22Rv1 (cell line): ENCODE results near the gene U2SURP.

Experiments
- ZFX ChIP-seq: fragments of 450-650 bp; IDR thresholded peaks from 2 replicates; pipeline ENCODE4 v1.6.1; 2017; ENCODE audit warnings: antibody characterized with exemption, borderline replicate concordance
- TF ChIP-seq, protein P1 (sequence below): fragments of 450-650 bp; IDR thresholded peaks from 2 replicates; pipeline ENCODE4 v1.5.1; 2017; ENCODE audit warnings: mild to moderate bottlenecking

DNA sequence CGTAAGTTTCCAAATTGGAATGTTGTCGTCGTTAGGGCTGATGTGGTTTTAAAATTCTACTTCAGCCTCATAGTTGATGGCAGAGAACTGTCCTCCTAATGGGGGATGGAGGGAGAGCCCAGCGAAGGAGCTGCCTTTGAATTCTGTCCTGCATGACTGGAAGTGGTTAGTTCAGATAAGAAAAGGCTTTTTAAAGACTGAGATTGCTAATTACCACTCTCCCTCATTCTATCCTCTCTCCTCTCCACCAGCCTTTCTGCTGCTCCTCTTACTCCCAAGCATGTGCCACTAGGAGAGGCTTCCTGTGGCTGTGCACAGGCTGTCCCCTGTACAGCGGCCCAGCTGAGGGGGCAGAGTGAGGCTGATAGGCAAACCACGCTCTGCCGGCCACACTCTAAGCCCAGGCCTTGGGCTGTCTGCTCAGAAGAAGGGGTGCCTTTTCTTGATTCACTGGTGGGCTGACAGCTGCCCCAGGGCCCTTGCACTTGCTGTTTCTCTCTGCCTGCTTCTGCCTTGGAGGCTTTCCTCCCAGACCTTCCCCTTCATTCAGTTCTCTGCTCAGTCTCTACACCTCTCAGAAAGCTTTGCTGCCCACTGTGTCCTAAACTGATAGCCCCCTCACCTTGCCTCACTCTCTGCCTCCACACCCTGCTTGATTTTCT, 29.1 kb upstream of the U2SURP start:
- TF ChIP-seq, protein P1, sequence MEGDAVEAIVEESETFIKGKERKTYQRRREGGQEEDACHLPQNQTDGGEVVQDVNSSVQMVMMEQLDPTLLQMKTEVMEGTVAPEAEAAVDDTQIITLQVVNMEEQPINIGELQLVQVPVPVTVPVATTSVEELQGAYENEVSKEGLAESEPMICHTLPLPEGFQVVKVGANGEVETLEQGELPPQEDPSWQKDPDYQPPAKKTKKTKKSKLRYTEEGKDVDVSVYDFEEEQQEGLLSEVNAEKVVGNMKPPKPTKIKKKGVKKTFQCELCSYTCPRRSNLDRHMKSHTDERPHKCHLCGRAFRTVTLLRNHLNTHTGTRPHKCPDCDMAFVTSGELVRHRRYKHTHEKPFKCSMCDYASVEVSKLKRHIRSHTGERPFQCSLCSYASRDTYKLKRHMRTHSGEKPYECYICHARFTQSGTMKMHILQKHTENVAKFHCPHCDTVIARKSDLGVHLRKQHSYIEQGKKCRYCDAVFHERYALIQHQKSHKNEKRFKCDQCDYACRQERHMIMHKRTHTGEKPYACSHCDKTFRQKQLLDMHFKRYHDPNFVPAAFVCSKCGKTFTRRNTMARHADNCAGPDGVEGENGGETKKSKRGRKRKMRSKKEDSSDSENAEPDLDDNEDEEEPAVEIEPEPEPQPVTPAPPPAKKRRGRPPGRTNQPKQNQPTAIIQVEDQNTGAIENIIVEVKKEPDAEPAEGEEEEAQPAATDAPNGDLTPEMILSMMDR: no peak
- no peak for TF ChIP-seq ZFX
